ENCODE results near the gene PDE6H. TPM values are rescaled to one million over a fixed set of nuclear protein-coding genes. Genes with fewer than 3 reads are reported as not detected.

The PDE6H gene
- total RNA-seq, 1 experiment from 2014 or later, result not detected

DNA sequence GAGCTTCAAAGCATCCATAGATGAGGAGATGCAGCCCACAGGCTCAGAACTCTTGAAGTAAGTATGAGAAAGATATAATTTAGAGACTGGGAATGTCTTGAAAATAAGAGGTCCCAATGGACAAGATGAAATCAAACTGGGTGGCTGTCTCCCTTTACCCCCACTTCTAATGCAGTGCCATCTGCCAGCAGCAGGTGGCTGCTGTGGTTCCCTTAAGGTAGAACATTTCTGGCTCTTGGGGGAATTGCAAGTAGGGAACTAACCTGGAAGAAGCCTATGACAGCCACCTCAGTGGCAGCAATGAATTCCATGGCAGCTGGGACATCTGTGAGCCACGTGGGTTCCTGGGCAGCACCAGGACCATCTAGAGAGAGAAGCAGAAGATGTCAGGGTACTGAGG, 35.2 kb upstream of the PDE6H start:
- ChIA-PET POLR2A (no interaction called here), CTCF (no interaction called here)
- in situ Hi-C loops (cut with HindIII; ENCODE audit: low pct_unique_long_range_greater_than_20kb, low sequenced_read_pairs), result no loop called here
- ATAC-seq (no peak), DNase-seq (ENCODE audit: low read depth, low spot score) (no peak)
- H3K4me1 ChIP-seq (ENCODE audit: control insufficient read depth, insufficient read depth, low read length), result no peaks in the 10 kb centered on the region
- no peak overlapping the region for H3K27ac ChIP-seq (ENCODE audit: low read length)
- H3K4me3 ChIP-seq (ENCODE audit: low read depth in 2 of 2, low read length in 2 of 2), result no peak overlapping the region
- H3K27me3 ChIP-seq (ENCODE audit: control insufficient read depth, insufficient read depth, low read length), result no peaks in the 10 kb centered on the region
- BruUV-seq (replicated peaks), result no TSS peak
- H3K36me3 ChIP-seq (ENCODE audit: control insufficient read depth, insufficient read depth, low read length), result no peaks in the 10 kb centered on the region
- no peaks in the 10 kb centered on the region for H3K9me3 ChIP-seq (ENCODE audit: control insufficient read depth, insufficient read depth, low read depth, low read length)
- intact Hi-C loops (cut with micrococcal nuclease; ENCODE audit: unreplicated experiment), result no loop called here
- no peak for TF ChIP-seq POLR2AphosphoS5 (IDR thresholded peaks at IDR 0.05; ENCODE audit: low read depth, low read length)
- no peak for TF ChIP-seq SIN3A (IDR thresholded peaks at IDR 0.05; ENCODE audit: borderline replicate concordance, insufficient read depth, low read depth, low read length)
- TF ChIP-seq, protein P1, sequence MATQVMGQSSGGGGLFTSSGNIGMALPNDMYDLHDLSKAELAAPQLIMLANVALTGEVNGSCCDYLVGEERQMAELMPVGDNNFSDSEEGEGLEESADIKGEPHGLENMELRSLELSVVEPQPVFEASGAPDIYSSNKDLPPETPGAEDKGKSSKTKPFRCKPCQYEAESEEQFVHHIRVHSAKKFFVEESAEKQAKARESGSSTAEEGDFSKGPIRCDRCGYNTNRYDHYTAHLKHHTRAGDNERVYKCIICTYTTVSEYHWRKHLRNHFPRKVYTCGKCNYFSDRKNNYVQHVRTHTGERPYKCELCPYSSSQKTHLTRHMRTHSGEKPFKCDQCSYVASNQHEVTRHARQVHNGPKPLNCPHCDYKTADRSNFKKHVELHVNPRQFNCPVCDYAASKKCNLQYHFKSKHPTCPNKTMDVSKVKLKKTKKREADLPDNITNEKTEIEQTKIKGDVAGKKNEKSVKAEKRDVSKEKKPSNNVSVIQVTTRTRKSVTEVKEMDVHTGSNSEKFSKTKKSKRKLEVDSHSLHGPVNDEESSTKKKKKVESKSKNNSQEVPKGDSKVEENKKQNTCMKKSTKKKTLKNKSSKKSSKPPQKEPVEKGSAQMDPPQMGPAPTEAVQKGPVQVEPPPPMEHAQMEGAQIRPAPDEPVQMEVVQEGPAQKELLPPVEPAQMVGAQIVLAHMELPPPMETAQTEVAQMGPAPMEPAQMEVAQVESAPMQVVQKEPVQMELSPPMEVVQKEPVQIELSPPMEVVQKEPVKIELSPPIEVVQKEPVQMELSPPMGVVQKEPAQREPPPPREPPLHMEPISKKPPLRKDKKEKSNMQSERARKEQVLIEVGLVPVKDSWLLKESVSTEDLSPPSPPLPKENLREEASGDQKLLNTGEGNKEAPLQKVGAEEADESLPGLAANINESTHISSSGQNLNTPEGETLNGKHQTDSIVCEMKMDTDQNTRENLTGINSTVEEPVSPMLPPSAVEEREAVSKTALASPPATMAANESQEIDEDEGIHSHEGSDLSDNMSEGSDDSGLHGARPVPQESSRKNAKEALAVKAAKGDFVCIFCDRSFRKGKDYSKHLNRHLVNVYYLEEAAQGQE (IDR thresholded peaks at IDR 0.05; ENCODE audit: insufficient read depth in 1 of 2, low read depth in 2 of 2, low read length in 1 of 2), result no peak

DNA sequence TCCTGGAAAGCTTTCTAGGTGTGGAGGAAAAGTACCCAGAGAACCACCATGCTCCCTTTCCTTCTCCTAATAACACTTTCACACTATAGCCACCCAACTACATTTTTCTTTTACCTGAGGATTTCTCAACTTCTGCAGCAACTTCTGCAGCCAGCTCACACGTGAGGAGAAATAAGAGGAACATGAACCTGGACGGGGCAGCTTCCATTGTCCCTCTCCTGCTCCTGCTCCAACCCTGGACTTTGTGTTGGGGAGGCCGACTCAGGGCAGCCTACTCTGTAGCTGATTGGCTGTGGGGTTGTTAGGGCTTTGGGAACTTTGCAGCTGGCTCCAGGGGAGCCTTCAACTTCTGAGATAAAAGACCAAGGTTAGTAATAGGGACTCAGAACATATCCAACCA, 34.5 kb upstream of the PDE6H start, which contains the start of gene ERP27:
Gene ERP27, minus strand, starts transcription at position 237 of the 400 bp plus-strand sequence. Its CDS starts 29 bp downstream, at position 208.
- in situ Hi-C loops (cut with HindIII; ENCODE audit: low pct_unique_long_range_greater_than_20kb, low sequenced_read_pairs) (no loop called here), intact Hi-C loops (cut with micrococcal nuclease; ENCODE audit: unreplicated experiment) (no loop called here)
- Histone ChIP-seq H3K4me1 (ENCODE audit: control insufficient read depth, insufficient read depth, low read length) (no peaks in the 10 kb centered on the region), H3K36me3 (ENCODE audit: control insufficient read depth, insufficient read depth, low read length) (no peaks in the 10 kb centered on the region), H3K9me3 (ENCODE audit: control insufficient read depth, insufficient read depth, low read depth, low read length) (no peaks in the 10 kb centered on the region), H3K27me3 (ENCODE audit: control insufficient read depth, insufficient read depth, low read length) (no peaks in the 10 kb centered on the region), H3K4me3 (ENCODE audit: low read depth in 2 of 2, low read length in 2 of 2) (no peak within 1 kb of the TSS), H3K27ac (ENCODE audit: low read length) (no peak within 1 kb of the TSS)
- TF ChIP-seq TCF7L2 (IDR thresholded peaks at IDR 0.05; ENCODE audit: low read depth, low read length) (no peak), POLR2AphosphoS5 (IDR thresholded peaks at IDR 0.05; ENCODE audit: low read depth, low read length) (no peak), SIN3A (IDR thresholded peaks at IDR 0.05; ENCODE audit: borderline replicate concordance, insufficient read depth, low read depth, low read length) (no peak)
- TF ChIP-seq, protein P2, sequence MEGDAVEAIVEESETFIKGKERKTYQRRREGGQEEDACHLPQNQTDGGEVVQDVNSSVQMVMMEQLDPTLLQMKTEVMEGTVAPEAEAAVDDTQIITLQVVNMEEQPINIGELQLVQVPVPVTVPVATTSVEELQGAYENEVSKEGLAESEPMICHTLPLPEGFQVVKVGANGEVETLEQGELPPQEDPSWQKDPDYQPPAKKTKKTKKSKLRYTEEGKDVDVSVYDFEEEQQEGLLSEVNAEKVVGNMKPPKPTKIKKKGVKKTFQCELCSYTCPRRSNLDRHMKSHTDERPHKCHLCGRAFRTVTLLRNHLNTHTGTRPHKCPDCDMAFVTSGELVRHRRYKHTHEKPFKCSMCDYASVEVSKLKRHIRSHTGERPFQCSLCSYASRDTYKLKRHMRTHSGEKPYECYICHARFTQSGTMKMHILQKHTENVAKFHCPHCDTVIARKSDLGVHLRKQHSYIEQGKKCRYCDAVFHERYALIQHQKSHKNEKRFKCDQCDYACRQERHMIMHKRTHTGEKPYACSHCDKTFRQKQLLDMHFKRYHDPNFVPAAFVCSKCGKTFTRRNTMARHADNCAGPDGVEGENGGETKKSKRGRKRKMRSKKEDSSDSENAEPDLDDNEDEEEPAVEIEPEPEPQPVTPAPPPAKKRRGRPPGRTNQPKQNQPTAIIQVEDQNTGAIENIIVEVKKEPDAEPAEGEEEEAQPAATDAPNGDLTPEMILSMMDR (IDR thresholded peaks at IDR 0.05), result no peak
- TF ChIP-seq, protein P1 (IDR thresholded peaks at IDR 0.05; ENCODE audit: insufficient read depth in 1 of 2, low read depth in 2 of 2, low read length in 1 of 2), result no peak
- no TSS peak for BruUV-seq (replicated peaks)
- CTCF ChIA-PET, result no interaction called here
- ATAC-seq, result no peak
- no peak for DNase-seq (ENCODE audit: low read depth, low spot score)
- POLR2A ChIA-PET, result no interaction called here
